ENCODE data around the gene R3HDM4.

The R3HDM4 gene

DNA sequence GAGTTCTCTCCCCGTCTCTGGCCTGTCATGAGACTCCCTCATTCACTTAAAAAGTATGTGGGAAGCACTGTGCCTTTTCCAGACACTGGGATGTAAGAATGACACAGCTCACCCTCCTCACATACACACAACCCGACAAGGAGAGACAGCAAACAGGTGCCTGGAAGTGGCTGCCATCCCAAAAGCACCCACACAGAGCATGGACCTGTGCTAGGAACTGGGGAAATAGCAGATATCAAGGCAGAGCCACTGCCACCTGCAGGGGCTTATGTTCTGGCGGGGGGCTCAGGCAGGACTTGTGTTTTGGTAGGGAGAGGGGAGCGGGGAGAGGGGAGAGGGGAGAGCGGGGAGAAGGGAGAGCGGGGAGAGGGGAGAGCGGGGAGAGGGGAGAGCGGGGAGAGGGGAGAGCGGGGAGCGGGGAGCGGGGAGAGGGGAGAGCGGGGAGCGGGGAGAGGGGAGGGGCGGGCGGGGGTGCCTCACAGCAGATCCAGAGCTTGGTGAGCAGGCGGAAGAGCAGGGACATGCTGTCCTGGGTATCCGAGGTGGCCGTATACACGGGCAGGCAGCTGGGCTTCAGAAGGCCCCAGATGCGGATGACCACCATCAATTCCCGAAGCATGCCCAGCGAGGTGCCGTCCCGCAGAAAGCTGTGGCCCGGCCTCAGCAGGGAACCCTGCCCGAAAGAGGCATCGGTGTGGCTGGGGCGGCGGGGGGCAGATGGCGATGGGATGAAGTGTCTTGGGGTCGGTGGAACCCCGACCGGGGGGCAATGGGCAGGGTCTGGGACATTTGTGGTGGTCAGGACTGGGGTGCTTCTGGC is 41.4 kb downstream of the R3HDM4 start:
- CTCF ChIA-PET, result no interaction called here
- TF ChIP-seq SUZ12 (IDR thresholded peaks at IDR 0.05) (no peak), HDGF (IDR thresholded peaks at IDR 0.05; ENCODE audit: borderline replicate concordance) (0 out of 2 replicates have a peak, but pooled peaks have one; percentile 21), CTBP1 (IDR thresholded peaks at IDR 0.05; ENCODE audit: borderline replicate concordance) (no peak)
- DNase-seq (ENCODE audit: extremely low spot score), result peak; percentile 43
- POLR2A ChIA-PET, result no interaction called here

DNA sequence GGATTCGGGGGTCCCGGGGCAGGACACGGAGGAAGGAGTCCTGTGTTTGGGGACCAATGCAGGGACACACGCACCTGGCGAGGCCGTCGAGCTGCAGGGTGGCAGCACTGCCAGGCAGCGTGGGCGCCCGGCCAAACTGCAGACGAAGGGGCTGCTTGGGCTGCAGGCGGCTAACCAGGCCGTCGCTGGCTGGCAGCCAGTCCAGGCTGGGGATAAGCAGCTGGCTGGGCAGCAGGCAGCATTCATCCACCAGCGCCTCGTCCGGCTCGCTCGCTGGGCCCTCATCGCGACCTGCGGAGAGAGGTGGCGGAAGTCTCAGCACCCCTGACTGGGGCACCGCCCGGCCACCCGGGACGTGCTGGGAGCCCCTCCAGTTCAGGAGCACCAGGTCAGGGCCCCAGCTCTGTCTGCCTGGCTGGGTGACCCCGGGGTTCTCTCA is 42.0 kb downstream of the R3HDM4 start:
- CTCF ChIA-PET, result no interaction called here

DNA sequence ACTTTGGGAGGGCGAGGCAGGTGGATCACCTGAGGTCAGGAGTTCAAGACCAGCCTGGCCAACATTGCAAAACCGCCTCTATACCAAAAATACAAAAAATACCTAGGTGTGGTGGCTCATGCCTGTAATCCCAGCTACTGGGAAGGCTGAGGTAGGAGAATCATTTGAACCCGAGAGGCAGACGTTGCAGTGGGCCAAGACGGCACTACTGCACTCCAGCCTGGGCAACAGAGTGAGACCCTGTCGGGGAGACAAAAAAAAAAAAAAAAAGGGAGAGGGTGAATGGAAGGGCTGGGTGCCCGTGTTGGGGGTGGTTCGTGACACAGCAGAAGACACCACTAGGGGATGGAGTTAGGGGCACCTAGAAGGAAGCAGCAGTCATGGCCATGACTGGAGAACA is 42.7 kb downstream of the R3HDM4 start:
- ChIA-PET CTCF (no interaction called here), POLR2A (no interaction called here)
- no peak for DNase-seq (ENCODE audit: extremely low spot score)
- TF ChIP-seq SUZ12 (IDR thresholded peaks at IDR 0.05) (no peak), L3MBTL2 (conservative IDR thresholded peaks at IDR 0.05) (no peak), FOXK2 (IDR thresholded peaks at IDR 0.05) (no peak), SP1 (IDR thresholded peaks at IDR 0.05) (no peak)

More for the DNA sequence above, 42.0 kb downstream of the R3HDM4 start:
- POLR2A ChIA-PET, result no interaction called here
- TF ChIP-seq NFRKB (IDR thresholded peaks at IDR 0.05) (no peak), FOXA1 (IDR thresholded peaks at IDR 0.05) (no peak), SP1 (IDR thresholded peaks at IDR 0.05) (no peak)
- no peak for DNase-seq (ENCODE audit: extremely low spot score)

DNA sequence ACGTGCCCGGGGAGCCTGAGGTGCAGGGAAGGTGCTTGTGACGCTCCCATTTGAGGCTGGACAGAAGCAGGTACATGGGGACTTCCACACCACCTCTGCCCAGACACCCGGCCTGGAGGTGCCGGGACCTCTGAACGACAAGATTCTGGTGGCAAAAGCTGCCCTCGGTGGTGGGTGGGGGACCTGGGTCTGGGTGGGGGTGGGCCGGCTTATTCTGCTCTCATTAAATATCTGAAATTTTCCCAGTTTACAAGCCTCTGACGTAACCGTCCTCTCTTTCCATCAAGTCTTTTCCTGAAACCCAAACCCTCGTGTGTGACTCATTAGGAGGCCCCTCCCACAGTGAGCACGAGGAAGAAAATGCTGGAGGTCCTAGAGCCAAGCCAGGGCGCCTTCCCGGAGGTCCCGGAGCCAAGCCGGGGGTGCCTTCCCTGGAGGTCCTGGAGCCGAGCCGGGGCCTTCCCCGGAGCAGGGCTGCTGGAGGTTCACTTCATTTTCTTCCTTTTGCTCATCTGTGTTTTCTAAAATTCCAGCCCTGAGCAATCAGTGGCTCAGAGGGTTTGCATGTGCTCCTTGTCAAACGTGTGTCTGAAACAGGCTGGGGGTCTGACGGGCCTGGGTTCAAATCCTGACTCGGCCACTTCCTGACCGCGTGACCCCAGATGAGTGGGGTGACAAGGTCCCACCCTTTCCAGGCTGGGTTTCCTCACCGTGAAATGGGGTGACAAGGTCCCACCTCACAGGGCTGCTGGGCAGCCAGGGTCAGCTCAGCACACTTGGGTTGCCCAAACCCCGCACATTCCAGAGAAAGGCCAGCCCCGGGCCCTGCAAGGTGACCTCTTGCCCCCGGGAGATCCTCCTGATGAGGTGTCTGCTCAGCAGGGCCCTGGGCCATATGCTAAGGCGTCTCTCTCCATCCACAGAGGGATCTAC is 43.5 kb downstream of the R3HDM4 start:
- no peak for DNase-seq (ENCODE audit: extremely low spot score)
- CTCF ChIA-PET, result no interaction called here
- TF ChIP-seq CTBP1 (IDR thresholded peaks at IDR 0.05; ENCODE audit: borderline replicate concordance) (no peak), LEF1 (IDR thresholded peaks at IDR 0.05; ENCODE audit: borderline replicate concordance) (no peak), HDGF (IDR thresholded peaks at IDR 0.05; ENCODE audit: borderline replicate concordance) (0 out of 2 replicates have a peak, but pooled peaks have one; percentile 30), NFRKB (IDR thresholded peaks at IDR 0.05) (no peak), ELF4 (IDR thresholded peaks at IDR 0.05) (no peak), BHLHE40 (IDR thresholded peaks at IDR 0.05; ENCODE audit: borderline replicate concordance) (no peak), FOXA1 (IDR thresholded peaks at IDR 0.05) (no peak), FOXK2 (IDR thresholded peaks at IDR 0.05) (no peak), TARDBP (IDR thresholded peaks at IDR 0.05) (no peak)
- POLR2A ChIA-PET, result no interaction called here

DNA sequence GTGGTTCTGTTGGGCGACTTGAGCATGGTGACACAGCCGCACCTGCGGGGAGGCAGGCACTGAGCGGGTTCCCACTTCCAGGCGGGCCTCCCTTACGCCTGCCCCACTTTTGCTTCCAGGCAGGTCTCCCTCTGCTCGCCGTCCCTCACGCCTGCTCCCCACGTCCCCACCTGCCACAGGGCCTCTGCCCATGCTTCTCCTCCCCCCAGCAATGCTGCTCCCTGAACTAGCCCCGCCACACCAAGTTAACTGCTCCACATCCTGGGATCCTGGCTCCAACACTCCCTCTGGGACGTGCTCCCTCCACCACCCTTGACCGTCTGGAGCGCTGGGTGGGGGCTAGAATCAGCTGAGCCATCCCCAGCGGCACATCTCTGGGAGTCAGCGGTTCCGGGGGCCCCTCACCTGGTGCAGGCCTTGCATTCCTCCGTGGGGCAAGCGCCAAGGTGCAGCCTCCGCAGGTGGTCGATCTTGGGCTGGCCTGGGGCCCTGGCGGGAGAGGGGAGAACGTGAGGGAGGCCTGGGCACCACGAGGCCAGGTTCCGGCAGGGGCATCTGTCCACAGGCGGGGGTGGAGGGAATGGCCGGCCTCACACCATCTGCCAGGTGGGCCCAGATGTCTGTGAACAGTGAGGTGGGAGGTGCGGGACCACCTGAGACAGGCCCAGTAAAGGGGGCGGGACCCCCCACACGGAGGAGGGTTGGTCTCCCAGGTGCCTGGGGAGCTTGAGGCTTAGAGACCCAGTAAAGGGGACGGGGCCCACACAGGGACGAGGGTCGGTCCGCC is 44.4 kb downstream of the R3HDM4 start:
- ChIA-PET CTCF (no interaction called here), POLR2A (no interaction called here)
- 0 out of 2 replicates have a peak, but pooled peaks have one; percentile 8 for TF ChIP-seq L3MBTL2 (conservative IDR thresholded peaks at IDR 0.05)
- TF ChIP-seq HDGF (IDR thresholded peaks at IDR 0.05; ENCODE audit: borderline replicate concordance), result no peak
- no peak for DNase-seq (ENCODE audit: extremely low spot score)

DNA sequence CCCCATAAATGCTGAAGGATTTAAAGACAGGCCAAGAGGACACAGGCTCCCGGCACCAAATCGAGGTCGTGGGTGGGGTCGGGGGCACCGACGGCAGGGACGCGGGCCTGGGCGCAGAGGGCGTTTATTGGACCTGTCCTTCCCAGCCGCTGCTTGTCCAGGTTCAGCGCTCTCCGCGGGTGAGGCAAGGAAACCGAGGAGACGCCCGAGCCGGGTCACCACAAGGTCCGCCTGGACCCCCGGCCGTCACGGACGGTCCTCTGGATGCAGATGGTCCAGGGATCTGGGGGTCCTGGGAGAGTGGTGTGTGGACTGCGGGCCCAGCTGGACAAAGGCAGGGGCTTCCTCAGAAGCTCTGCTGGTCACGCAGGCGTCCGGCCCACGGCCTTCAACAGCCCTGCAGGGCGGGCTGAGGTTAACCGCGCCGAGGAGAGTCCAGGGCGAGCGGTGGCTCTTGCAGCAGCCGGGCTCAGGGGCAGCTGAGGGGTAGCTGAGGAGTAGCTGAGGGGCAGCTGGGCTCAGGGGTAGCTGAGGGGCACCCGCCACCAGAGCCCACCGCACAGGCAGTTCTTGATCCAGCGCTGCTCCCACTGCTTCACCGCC is 45.1 kb downstream of the R3HDM4 start:
- no peak for DNase-seq (ENCODE audit: extremely low spot score)
- TF ChIP-seq LEF1 (IDR thresholded peaks at IDR 0.05; ENCODE audit: borderline replicate concordance) (no peak), L3MBTL2 (conservative IDR thresholded peaks at IDR 0.05) (no peak), BHLHE40 (IDR thresholded peaks at IDR 0.05; ENCODE audit: borderline replicate concordance) (no peak), SUZ12 (IDR thresholded peaks at IDR 0.05) (no peak), TARDBP (IDR thresholded peaks at IDR 0.05) (no peak), ELF4 (IDR thresholded peaks at IDR 0.05) (no peak)
- CTCF ChIA-PET, result no interaction called here
- POLR2A ChIA-PET, result no interaction called here

DNA sequence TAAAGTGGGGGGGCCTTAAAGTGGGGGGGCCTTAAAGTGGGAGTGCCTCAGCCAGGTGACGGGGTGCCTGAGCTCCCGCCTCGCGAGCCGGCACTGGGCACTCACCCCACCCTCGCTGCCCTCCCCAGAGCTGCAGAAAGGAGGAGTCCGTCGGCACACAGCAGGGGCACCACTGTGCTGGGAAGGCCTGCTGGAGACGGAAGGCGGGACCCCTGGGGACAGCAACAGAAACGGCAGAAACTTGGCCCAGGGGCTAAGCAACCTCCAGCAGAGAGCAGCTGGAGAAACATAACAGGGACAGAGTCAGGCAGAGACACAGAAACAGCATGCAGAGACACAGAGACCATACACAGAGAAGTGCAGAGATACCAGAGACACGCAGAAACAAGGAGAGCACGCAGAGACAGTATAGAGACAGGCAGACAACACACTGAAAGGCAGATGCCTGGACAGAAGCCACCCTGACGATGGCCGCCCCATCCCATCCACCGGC is 45.7 kb downstream of the R3HDM4 start:
- no peak for DNase-seq (ENCODE audit: extremely low spot score)
- ChIA-PET CTCF (no interaction called here), POLR2A (no interaction called here)
- TF ChIP-seq FOXM1 (IDR thresholded peaks at IDR 0.05; ENCODE audit: borderline replicate concordance) (peak; percentile 79; the same call in 1 of the 2 replicates), TARDBP (IDR thresholded peaks at IDR 0.05) (no peak), ARNT (IDR thresholded peaks at IDR 0.05) (no peak)

DNA sequence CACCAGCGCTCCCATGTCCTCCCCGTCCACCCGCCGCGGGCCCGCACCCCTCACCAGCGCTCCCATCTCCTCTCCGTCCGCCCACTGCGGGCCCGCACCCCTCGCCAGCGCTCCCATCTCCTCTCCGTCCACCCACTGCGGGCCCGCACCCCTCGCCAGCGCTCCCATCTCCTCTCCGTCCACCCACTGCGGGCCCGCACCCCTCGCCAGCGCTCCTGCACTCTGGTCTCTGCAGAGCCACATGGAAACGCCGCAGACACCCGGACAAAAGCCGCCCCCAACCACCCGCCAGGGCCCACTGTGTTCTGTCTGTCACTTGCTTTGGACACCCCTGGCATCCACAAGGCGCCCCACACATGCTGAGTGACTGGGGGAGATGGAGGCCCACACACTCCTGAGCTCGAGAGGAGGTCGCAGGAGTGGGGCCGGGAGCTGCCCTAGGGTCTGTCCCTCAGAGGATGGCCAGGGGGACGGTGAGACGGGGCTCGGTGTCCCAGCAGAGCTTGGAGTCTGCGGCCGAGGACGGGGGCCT is 46.2 kb downstream of the R3HDM4 start:
- DNase-seq (ENCODE audit: extremely low spot score), result no peak
- CTCF ChIA-PET, result no interaction called here
- POLR2A ChIA-PET, result no interaction called here
- TF ChIP-seq HDGF (IDR thresholded peaks at IDR 0.05; ENCODE audit: borderline replicate concordance) (no peak), FOXK2 (IDR thresholded peaks at IDR 0.05) (no peak), TARDBP (IDR thresholded peaks at IDR 0.05) (no peak), FOXM1 (IDR thresholded peaks at IDR 0.05; ENCODE audit: borderline replicate concordance) (no peak), SP1 (IDR thresholded peaks at IDR 0.05) (no peak), ARNT (IDR thresholded peaks at IDR 0.05) (no peak), ELF4 (IDR thresholded peaks at IDR 0.05) (no peak), FOXA1 (IDR thresholded peaks at IDR 0.05) (no peak)
- TF ChIP-seq, protein P1, sequence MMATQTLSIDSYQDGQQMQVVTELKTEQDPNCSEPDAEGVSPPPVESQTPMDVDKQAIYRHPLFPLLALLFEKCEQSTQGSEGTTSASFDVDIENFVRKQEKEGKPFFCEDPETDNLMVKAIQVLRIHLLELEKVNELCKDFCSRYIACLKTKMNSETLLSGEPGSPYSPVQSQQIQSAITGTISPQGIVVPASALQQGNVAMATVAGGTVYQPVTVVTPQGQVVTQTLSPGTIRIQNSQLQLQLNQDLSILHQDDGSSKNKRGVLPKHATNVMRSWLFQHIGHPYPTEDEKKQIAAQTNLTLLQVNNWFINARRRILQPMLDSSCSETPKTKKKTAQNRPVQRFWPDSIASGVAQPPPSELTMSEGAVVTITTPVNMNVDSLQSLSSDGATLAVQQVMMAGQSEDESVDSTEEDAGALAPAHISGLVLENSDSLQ (IDR thresholded peaks at IDR 0.05), result no peak

Measured in HEK293T (cell line).